Mesendoderm (in vitro differentiated cells): ENCODE measurements around the gene PMM2.

Experiments
- DNase-seq: peaks from one replicate; pipeline ENCODE4 v3.0.0; 2013
- H2AK5ac ChIP-seq: 2 replicates; pipeline ENCODE4 v1.6.1; 2013; ENCODE audit warnings: low read length, inconsistent platforms
- H2BK120ac ChIP-seq: 2 replicates; pipeline ENCODE4 v1.6.1; 2013; ENCODE audit warnings: low read depth, mild to moderate bottlenecking, low read length, moderate library complexity, mixed read lengths
- H2BK15ac ChIP-seq: replicated peaks from 2 replicates; pipeline ENCODE4 v1.6.1; 2013; ENCODE audit warnings: low read depth, mild to moderate bottlenecking, moderate library complexity
- H2BK5ac ChIP-seq: 2 replicates; pipeline ENCODE4 v1.6.1; 2013; ENCODE audit warnings: low read length, inconsistent platforms
- H3K18ac ChIP-seq: 2 replicates; pipeline ENCODE4 v1.6.1; 2013; ENCODE audit warnings: mild to moderate bottlenecking, low read length, mixed read lengths
- H3K23ac ChIP-seq: one replicate; pipeline ENCODE4 v1.6.1; 2013; ENCODE audit warnings: low read length
- H3K27ac ChIP-seq: 2 replicates; pipeline ENCODE4 v1.5.1; 2013; ENCODE audit warnings: low read depth, mild to moderate bottlenecking, inconsistent platforms, low read length, moderate library complexity
- H3K27me3 ChIP-seq: 2 replicates; pipeline ENCODE4 v1.6.1; 2013; ENCODE audit warnings: low read length, control low read depth, mild to moderate bottlenecking, inconsistent platforms; ENCODE audit not compliant: insufficient read depth, poor library complexity
- H3K36me3 ChIP-seq: 2 replicates; pipeline ENCODE4 v1.6.1; 2013; ENCODE audit warnings: low read length, inconsistent platforms; ENCODE audit not compliant: control insufficient read depth, insufficient read depth
- H3K4ac ChIP-seq: one replicate; pipeline ENCODE4 v1.6.1; 2013; ENCODE audit warnings: low read depth, mild to moderate bottlenecking, low read length, moderate library complexity
- H3K4me1 ChIP-seq: 2 replicates; pipeline ENCODE4 v1.6.1; 2013; ENCODE audit warnings: low read depth, low read length, inconsistent platforms; ENCODE audit not compliant: control insufficient read depth
- H3K4me2 ChIP-seq: 2 replicates; pipeline ENCODE4 v1.6.1; 2013; ENCODE audit warnings: low read length
- H3K4me3 ChIP-seq: 2 replicates; pipeline ENCODE4 v1.5.1; 2013; ENCODE audit warnings: mild to moderate bottlenecking, low read length
- H3K56ac ChIP-seq: one replicate; pipeline ENCODE4 v1.6.1; 2013; ENCODE audit warnings: low read length
- H3K79me1 ChIP-seq: 2 replicates; pipeline ENCODE4 v1.6.1; 2013; ENCODE audit warnings: low read length, inconsistent platforms
- H3K79me2 ChIP-seq: 2 replicates; pipeline ENCODE4 v1.6.1; 2013; ENCODE audit warnings: mild to moderate bottlenecking, low read length; ENCODE audit not compliant: control insufficient read depth, insufficient read depth
- H3K9ac ChIP-seq: 2 replicates; pipeline ENCODE4 v1.6.1; 2013; ENCODE audit warnings: low read length, inconsistent platforms
- H4K5ac ChIP-seq: one replicate; pipeline ENCODE4 v1.6.1; 2013; ENCODE audit warnings: low read length
- H4K8ac ChIP-seq: one replicate; pipeline ENCODE4 v1.6.1; 2013; ENCODE audit warnings: low read depth, mild to moderate bottlenecking, control low read depth, low read length, moderate library complexity
- WGBS: extraction: QIAGEN DNeasy Blood & Tissue Kit; methylation state at CpG from one replicate; pipeline ENCODE4 v1.1.7; 2013; ENCODE audit warnings: low lambda C conversion rate, missing lambda C conversion rate; ENCODE audit not compliant: insufficient coverage; ENCODE audit errors: extremely low coverage; 5-methylcytosine and 5-hydroxymethylcytosine counted together

PMM2 gene

GRCh38 chr16:8846401-8846932, 48.8 kb downstream of the PMM2 start:
- H2BK15ac ChIP-seq = no peak overlapping the region
- no peak overlapping the region for H3K23ac ChIP-seq
- H3K56ac ChIP-seq = no peak overlapping the region
- WGBS = no CpG with 5 or more reads among the region's 10 CpGs
- no peak overlapping the region for H2BK120ac ChIP-seq
- no peaks in the 10 kb centered on the region for H3K27me3 ChIP-seq
- no peak overlapping the region for H2BK5ac ChIP-seq
- H3K79me2 ChIP-seq = peaks cover 2% of the 10 kb centered on the region
- H3K27ac ChIP-seq = no peak overlapping the region
- H3K18ac ChIP-seq = no peak overlapping the region
- peaks cover 11% of the 10 kb centered on the region for H3K36me3 ChIP-seq
- no peak overlapping the region for H4K8ac ChIP-seq
- no peak overlapping the region for H3K4ac ChIP-seq
- no peak overlapping the region for H2AK5ac ChIP-seq
- H3K9ac ChIP-seq = no peak overlapping the region
- H3K79me1 ChIP-seq = peaks cover 7% of the 10 kb centered on the region
- no peak overlapping the region for H4K5ac ChIP-seq
- H3K4me1 ChIP-seq = no peaks in the 10 kb centered on the region
- no peak overlapping the region for H3K4me3 ChIP-seq
- no peak for DNase-seq
- H3K4me2 ChIP-seq = no peak overlapping the region

GRCh38 chr16:8847145-8847544, 49.5 kb downstream of the PMM2 start:
- WGBS = no CpG with 5 or more reads among the region's 13 CpGs
- no peak overlapping the region for H4K5ac ChIP-seq
- H3K79me2 ChIP-seq = peaks cover 2% of the 10 kb centered on the region
- no peak overlapping the region for H3K56ac ChIP-seq
- no peak overlapping the region for H2BK15ac ChIP-seq
- H4K8ac ChIP-seq = no peak overlapping the region
- H3K18ac ChIP-seq = no peak overlapping the region
- no peak for DNase-seq
- H3K4me2 ChIP-seq = no peak overlapping the region
- no peak overlapping the region for H2AK5ac ChIP-seq
- no peaks in the 10 kb centered on the region for H3K27me3 ChIP-seq
- no peak overlapping the region for H2BK5ac ChIP-seq
- H2BK120ac ChIP-seq = no peak overlapping the region
- no peak overlapping the region for H3K4ac ChIP-seq
- H3K27ac ChIP-seq = no peak overlapping the region
- H3K9ac ChIP-seq = no peak overlapping the region
- H3K36me3 ChIP-seq = peaks cover 11% of the 10 kb centered on the region
- H3K23ac ChIP-seq = no peak overlapping the region
- H3K79me1 ChIP-seq = peaks cover 7% of the 10 kb centered on the region
- H3K4me3 ChIP-seq = no peak overlapping the region
- H3K4me1 ChIP-seq = no peaks in the 10 kb centered on the region

GRCh38 chr16:8847623-8848022, 50.0 kb downstream of the PMM2 start:
- WGBS = no CpG with 5 or more reads among the region's 15 CpGs

GRCh38 chr16:8848231-8848938, 50.7 kb downstream of the PMM2 start:
- no CpG with 5 or more reads among the region's 26 CpGs for WGBS
- H3K18ac ChIP-seq = no peak overlapping the region
- peak overlapping the region; percentile 13 for H3K27ac ChIP-seq
- H3K4me2 ChIP-seq = no peak overlapping the region
- no peak overlapping the region for H4K8ac ChIP-seq
- no peak overlapping the region for H2BK5ac ChIP-seq
- no peak overlapping the region for H3K4ac ChIP-seq
- H3K36me3 ChIP-seq = peaks cover 11% of the 10 kb centered on the region
- peaks cover 2% of the 10 kb centered on the region for H3K79me2 ChIP-seq
- no peak overlapping the region for H3K23ac ChIP-seq
- H2BK120ac ChIP-seq = no peak overlapping the region
- H3K79me1 ChIP-seq = peaks cover 7% of the 10 kb centered on the region
- no peak overlapping the region for H2AK5ac ChIP-seq
- no peak overlapping the region for H3K4me3 ChIP-seq
- H3K4me1 ChIP-seq = no peaks in the 10 kb centered on the region
- no peak overlapping the region for H3K56ac ChIP-seq
- no peak overlapping the region for H4K5ac ChIP-seq
- H2BK15ac ChIP-seq = no peak overlapping the region
- H3K9ac ChIP-seq = no peak overlapping the region
- DNase-seq = no peak
- no peaks in the 10 kb centered on the region for H3K27me3 ChIP-seq

More at GRCh38 chr16:8847623-8848022, 50.0 kb downstream of the PMM2 start:
- Histone ChIP-seq H3K27ac (no peak overlapping the region), H3K27me3 (no peaks in the 10 kb centered on the region), H3K56ac (no peak overlapping the region), H3K36me3 (peaks cover 11% of the 10 kb centered on the region), H4K5ac (no peak overlapping the region), H3K4ac (no peak overlapping the region), H3K79me2 (peaks cover 2% of the 10 kb centered on the region), H4K8ac (no peak overlapping the region), H2BK120ac (no peak overlapping the region), H3K4me1 (no peaks in the 10 kb centered on the region), H3K79me1 (peaks cover 7% of the 10 kb centered on the region), H2BK5ac (no peak overlapping the region), H3K9ac (no peak overlapping the region), H3K4me3 (no peak overlapping the region), H3K18ac (no peak overlapping the region), H2AK5ac (no peak overlapping the region), H3K4me2 (no peak overlapping the region), H2BK15ac (no peak overlapping the region), H3K23ac (no peak overlapping the region)
- no peak for DNase-seq

GRCh38 chr16:8848939-8849391, 51.3 kb downstream of the PMM2 start:
- no peak overlapping the region for H2BK15ac ChIP-seq
- H3K56ac ChIP-seq = no peak overlapping the region
- no peak overlapping the region for H3K18ac ChIP-seq
- no peak overlapping the region for H3K23ac ChIP-seq
- no peak overlapping the region for H3K4me2 ChIP-seq
- H2AK5ac ChIP-seq = no peak overlapping the region
- peaks cover 7% of the 10 kb centered on the region for H3K79me1 ChIP-seq
- no peak overlapping the region for H2BK5ac ChIP-seq
- H3K27me3 ChIP-seq = no peaks in the 10 kb centered on the region
- H4K5ac ChIP-seq = no peak overlapping the region
- H3K4me3 ChIP-seq = no peak overlapping the region
- H4K8ac ChIP-seq = no peak overlapping the region
- no peak for DNase-seq
- H3K27ac ChIP-seq = peak overlapping the region; percentile 13
- H3K4ac ChIP-seq = no peak overlapping the region
- no peaks in the 10 kb centered on the region for H3K4me1 ChIP-seq
- H3K9ac ChIP-seq = no peak overlapping the region
- no CpG with 5 or more reads among the region's 8 CpGs for WGBS
- H3K79me2 ChIP-seq = peaks cover 2% of the 10 kb centered on the region
- no peak overlapping the region for H2BK120ac ChIP-seq
- H3K36me3 ChIP-seq = peaks cover 11% of the 10 kb centered on the region
